Activated T-helper 1 cell treated with anti-CD3 and anti-CD28 coated beads, Interleukin-12 subunit alpha, Interleukin-12 subunit beta, Interleukin-2, Interleukin-4 antibody, amounts not matched to agents 30 ng/mL and 10 ng/mL and 1 ng/mL, durations not matched to agents 14 hours and 24 hours and 36 hours (primary cell): ENCODE data around the gene MTX1. TPM values are rescaled to one million over a fixed set of nuclear protein-coding genes. Genes with fewer than 3 reads are reported as not detected.
A peak's percentile ranks its signal among the peaks of the same experiment; 100 is the strongest.
"Not testable (repeated sequence)": the region's sequence is repeated elsewhere in the genome, so short reads cannot be mapped to it uniquely, and the experiment has no call there.

Experiments
- DNase-seq: peaks from one replicate; pipeline ENCODE4 v3.0.0; 2021; ENCODE audit warnings: low spot score
- H3K27ac Mint-ChIP-seq: one replicate; pipeline ENCODE4 v1.8.0; 2021; ENCODE audit warnings: mild to moderate bottlenecking, mixed read lengths
- H3K27me3 Mint-ChIP-seq: one replicate; pipeline ENCODE4 v1.8.0; 2022; ENCODE audit warnings: mild to moderate bottlenecking, moderate library complexity, mixed read lengths; ENCODE audit not compliant: insufficient read depth
- H3K36me3 Mint-ChIP-seq: one replicate; pipeline ENCODE4 v1.8.0; 2021; ENCODE audit warnings: low read depth, mixed read lengths
- H3K4me1 Mint-ChIP-seq: one replicate; pipeline ENCODE4 v1.8.0; 2021; ENCODE audit warnings: low read depth, mixed read lengths
- H3K4me3 Mint-ChIP-seq: one replicate; pipeline ENCODE4 v1.8.0; 2021; ENCODE audit warnings: mild to moderate bottlenecking, moderate library complexity, mixed read lengths
- H3K9me3 Mint-ChIP-seq: one replicate; pipeline ENCODE4 v1.8.0; 2021; ENCODE audit warnings: mixed read lengths
- intact Hi-C: fragments of 100-400 bp; cut with micrococcal nuclease; formaldehyde crosslinking; loops from one replicate; pipeline ENCODE4 v1.15.1; 2024
- total RNA-seq: library from RNA; stranded (reverse); gene quantifications from 2 replicates; pipeline ENCODE4 v1.2.3, GENCODE V29; 2022

Gene MTX1
- 61.8 and 62.3 TPM in 2 replicates for total RNA-seq

GRCh38 chr1:155208541-155209311 lies at the start of gene MTX1:
MTX1 (plus strand) TSS chr1:155208695; CDS start chr1:155208805, 110 bp downstream.
- Mint-ChIP-seq H3K9me3 (no peaks in the 10 kb centered on the region), H3K27ac (peak within 1 kb of the TSS; percentile 97), H3K36me3 (peaks cover 4% of the 10 kb centered on the region), H3K27me3 (no peaks in the 10 kb centered on the region), H3K4me1 (peaks cover 25% of the 10 kb centered on the region), H3K4me3 (peak within 1 kb of the TSS; percentile 93)
- peak; percentile 85 for DNase-seq
- intact Hi-C loops: loop anchor here (1.0 to 5.0 kb wide), 7 partner anchors 14 to 1654 kb away; partner anchors contain the start of genes CLK2, HCN3, KRTCAP2 and NTRK1

- Mint-ChIP-seq H3K4me3 (no peak overlapping the region), H3K9me3 (no peaks in the 10 kb centered on the region), H3K36me3 (no peaks in the 10 kb centered on the region), H3K27me3 (peaks cover 16% of the 10 kb centered on the region), H3K4me1 (no peaks in the 10 kb centered on the region), H3K27ac (no peak overlapping the region)
- no peak for DNase-seq
- intact Hi-C loops: no loop called here
These were observed 49.5 kb upstream of the MTX1 start for GRCh38 chr1:155158991-155159390.

- no peak overlapping the region for H3K27ac Mint-ChIP-seq
- intact Hi-C loops: no loop called here
- no peaks in the 10 kb centered on the region for H3K36me3 Mint-ChIP-seq
- H3K4me1 Mint-ChIP-seq: no peaks in the 10 kb centered on the region
- no peak overlapping the region for H3K4me3 Mint-ChIP-seq
- no peaks in the 10 kb centered on the region for H3K9me3 Mint-ChIP-seq
- no peak for DNase-seq
- peaks cover 11% of the 10 kb centered on the region for H3K27me3 Mint-ChIP-seq
These were observed 48.4 kb upstream of the MTX1 start for GRCh38 chr1:155160128-155160527.

- H3K27ac Mint-ChIP-seq, H3K9me3 Mint-ChIP-seq, H3K4me3 Mint-ChIP-seq, intact Hi-C loops, H3K4me1 Mint-ChIP-seq, DNase-seq, H3K27me3 Mint-ChIP-seq, H3K36me3 Mint-ChIP-seq: not testable (repeated sequence)
These were observed 45.9 kb upstream of the MTX1 start for GRCh38 chr1:155162631-155163030.

- H3K36me3 Mint-ChIP-seq, H3K9me3 Mint-ChIP-seq, H3K4me3 Mint-ChIP-seq, DNase-seq, intact Hi-C loops, H3K27ac Mint-ChIP-seq, H3K27me3 Mint-ChIP-seq: not testable (repeated sequence)
- H3K4me1 Mint-ChIP-seq: peaks cover 14% of the 10 kb centered on the region
These were observed 44.7 kb upstream of the MTX1 start for GRCh38 chr1:155163785-155164184.

GRCh38 chr1:155164625-155165024 lies 43.9 kb upstream of the MTX1 start:
- not testable (repeated sequence) for H3K27ac Mint-ChIP-seq, H3K27me3 Mint-ChIP-seq, DNase-seq, H3K9me3 Mint-ChIP-seq, H3K4me3 Mint-ChIP-seq, H3K36me3 Mint-ChIP-seq
- H3K4me1 Mint-ChIP-seq: peaks cover 14% of the 10 kb centered on the region
- intact Hi-C loops: loop anchor here (5.0 kb wide), 1 partner anchor 37 kb away; the partner anchor contains the start of gene EFNA1

- intact Hi-C loops: loop anchor here (5.0 kb wide), 1 partner anchor 39 kb away; the partner anchor contains the start of gene EFNA1
These were observed 42.4 kb upstream of the MTX1 start for GRCh38 chr1:155166051-155166470.

GRCh38 chr1:155166471-155167165 lies 41.9 kb upstream of the MTX1 start:
- no peak overlapping the region for H3K27ac Mint-ChIP-seq

More at GRCh38 chr1:155166051-155166470, 42.4 kb upstream of the MTX1 start:
- H3K4me3 Mint-ChIP-seq: no peak overlapping the region
- no peak overlapping the region for H3K27ac Mint-ChIP-seq
- peaks cover 11% of the 10 kb centered on the region for H3K36me3 Mint-ChIP-seq
- H3K27me3 Mint-ChIP-seq: peaks cover 8% of the 10 kb centered on the region
- no peak for DNase-seq
- H3K4me1 Mint-ChIP-seq: peaks cover 18% of the 10 kb centered on the region
- H3K9me3 Mint-ChIP-seq: no peaks in the 10 kb centered on the region

GRCh38 chr1:155167166-155168104 lies 41.1 kb upstream of the MTX1 start:
- H3K27ac Mint-ChIP-seq: peak overlapping the region; percentile 61
- intact Hi-C loops: loop anchor here (1.0 to 5.0 kb wide), 3 partner anchors 40 to 81 kb away; partner anchors contain the start of gene EFNA1
- peak overlapping the region; percentile 53 for H3K4me3 Mint-ChIP-seq
- H3K27me3 Mint-ChIP-seq: peaks cover 8% of the 10 kb centered on the region
- H3K36me3 Mint-ChIP-seq: peaks cover 16% of the 10 kb centered on the region
- peak; percentile 77 for DNase-seq
- H3K9me3 Mint-ChIP-seq: no peaks in the 10 kb centered on the region
- peaks cover 25% of the 10 kb centered on the region for H3K4me1 Mint-ChIP-seq

More at GRCh38 chr1:155166471-155167165, 41.9 kb upstream of the MTX1 start:
- peaks cover 14% of the 10 kb centered on the region for H3K36me3 Mint-ChIP-seq
- H3K4me1 Mint-ChIP-seq: peaks cover 18% of the 10 kb centered on the region
- no peak overlapping the region for H3K4me3 Mint-ChIP-seq
- no peak for DNase-seq
- H3K27me3 Mint-ChIP-seq: peaks cover 8% of the 10 kb centered on the region
- intact Hi-C loops: loop anchor here (1.0 to 5.0 kb wide), 2 partner anchors 39 to 75 kb away; partner anchors contain the start of gene EFNA1
- H3K9me3 Mint-ChIP-seq: no peaks in the 10 kb centered on the region

GRCh38 chr1:155168105-155168445 lies 40.4 kb upstream of the MTX1 start:
- Mint-ChIP-seq H3K4me1 (peaks cover 28% of the 10 kb centered on the region), H3K36me3 (peaks cover 17% of the 10 kb centered on the region)
- H3K4me3 Mint-ChIP-seq, H3K27me3 Mint-ChIP-seq, H3K27ac Mint-ChIP-seq, H3K9me3 Mint-ChIP-seq, DNase-seq: not testable (repeated sequence)
- intact Hi-C loops: loop anchor here (1.0 to 5.0 kb wide), 2 partner anchors 41 to 82 kb away; partner anchors contain the start of gene EFNA1

GRCh38 chr1:155168456-155169210 lies 39.9 kb upstream of the MTX1 start:
- Mint-ChIP-seq H3K9me3 (no peaks in the 10 kb centered on the region), H3K4me3 (no peak overlapping the region), H3K27ac (no peak overlapping the region), H3K36me3 (peaks cover 18% of the 10 kb centered on the region), H3K27me3 (peaks cover 8% of the 10 kb centered on the region), H3K4me1 (peaks cover 34% of the 10 kb centered on the region)
- intact Hi-C loops: loop anchor here (1.0 to 5.0 kb wide), 2 partner anchors 41 to 82 kb away; partner anchors contain the start of gene EFNA1
- no peak for DNase-seq
